Kidney epithelial cell (primary cell): ENCODE measurements around the gene CDC123. TPM values are rescaled to one million over a fixed set of nuclear protein-coding genes. Genes with fewer than 3 reads are reported as not detected.
"Not testable (repeated sequence)": the region's sequence is repeated elsewhere in the genome, so short reads cannot be mapped to it uniquely, and the experiment has no call there.

Experiments
- DNase-seq: peaks from one replicate; pipeline ENCODE4 v3.0.0-alpha.2; 2010; ENCODE audit warnings: low read depth
- H3K27me3 ChIP-seq: 2 replicates; pipeline ENCODE4 v1.6.0; 2011; ENCODE audit warnings: low read length; ENCODE audit not compliant: control insufficient read depth, insufficient read depth
- H3K36me3 ChIP-seq: 2 replicates; pipeline ENCODE4 v1.5.1; 2011; ENCODE audit warnings: low read length; ENCODE audit not compliant: control insufficient read depth, insufficient read depth
- H3K4me3 ChIP-seq: 2 replicates; pipeline ENCODE4 v1.5.1; 2011; ENCODE audit warnings: low read depth, mild to moderate bottlenecking, control low read depth, low read length
- total RNA-seq: library from RNA; depleted of rRNA; stranded (reverse); fragments of >200 nt; gene quantifications from 2 replicates; pipeline ENCODE4 v1.2.3, GENCODE V29; 2015
- TF ChIP-seq, protein P1 (sequence below): IDR thresholded peaks from 2 replicates; pipeline ENCODE4 v1.5.1; 2011; ENCODE audit warnings: mild to moderate bottlenecking, moderate library complexity, low read length, control low read depth, inconsistent platforms; ENCODE audit not compliant: insufficient read depth, poor library complexity, severe bottlenecking

CDC123 gene
- total RNA-seq, 1 donor from 2014 or later: 89.2 TPM

DNA sequence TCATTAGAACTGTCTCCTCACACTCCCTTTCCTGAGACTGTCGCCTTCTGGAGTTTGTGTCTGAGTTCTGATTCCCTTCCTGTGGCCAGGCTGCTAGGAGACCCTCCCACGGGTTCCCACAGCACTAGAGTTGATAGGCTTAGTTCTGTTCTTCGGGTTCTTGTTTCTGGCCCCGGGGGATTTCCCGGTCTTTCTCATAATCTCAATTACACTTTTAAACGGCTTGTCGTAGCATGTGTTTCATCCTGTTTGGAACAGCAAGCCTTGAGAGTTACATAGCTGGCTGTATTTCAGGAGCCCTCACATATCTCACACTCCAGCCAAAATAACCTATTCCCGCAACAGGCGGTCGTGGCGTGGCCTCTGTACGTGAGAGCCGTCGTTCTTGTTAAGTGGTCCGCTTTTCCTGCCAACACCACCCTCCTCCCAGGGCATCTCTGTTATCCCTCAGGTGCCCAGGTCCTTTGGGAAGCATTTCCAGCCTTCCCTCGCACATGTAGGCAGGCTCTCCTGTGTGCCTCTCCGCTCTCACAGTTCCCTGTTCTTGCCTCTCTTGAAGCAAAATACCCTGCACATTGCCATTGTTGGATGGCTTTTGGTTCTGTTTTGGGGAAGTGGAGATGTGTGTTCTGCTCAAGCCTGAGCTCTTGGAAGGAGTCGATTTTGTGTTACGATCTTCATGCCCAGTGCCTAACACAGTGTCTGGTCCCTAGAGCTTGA lies 46.0 kb downstream of the CDC123 start:
- no peak overlapping the region for H3K4me3 ChIP-seq
- peaks cover 2% of the 10 kb centered on the region for H3K36me3 ChIP-seq
- DNase-seq: no peak
- TF ChIP-seq, protein P1, sequence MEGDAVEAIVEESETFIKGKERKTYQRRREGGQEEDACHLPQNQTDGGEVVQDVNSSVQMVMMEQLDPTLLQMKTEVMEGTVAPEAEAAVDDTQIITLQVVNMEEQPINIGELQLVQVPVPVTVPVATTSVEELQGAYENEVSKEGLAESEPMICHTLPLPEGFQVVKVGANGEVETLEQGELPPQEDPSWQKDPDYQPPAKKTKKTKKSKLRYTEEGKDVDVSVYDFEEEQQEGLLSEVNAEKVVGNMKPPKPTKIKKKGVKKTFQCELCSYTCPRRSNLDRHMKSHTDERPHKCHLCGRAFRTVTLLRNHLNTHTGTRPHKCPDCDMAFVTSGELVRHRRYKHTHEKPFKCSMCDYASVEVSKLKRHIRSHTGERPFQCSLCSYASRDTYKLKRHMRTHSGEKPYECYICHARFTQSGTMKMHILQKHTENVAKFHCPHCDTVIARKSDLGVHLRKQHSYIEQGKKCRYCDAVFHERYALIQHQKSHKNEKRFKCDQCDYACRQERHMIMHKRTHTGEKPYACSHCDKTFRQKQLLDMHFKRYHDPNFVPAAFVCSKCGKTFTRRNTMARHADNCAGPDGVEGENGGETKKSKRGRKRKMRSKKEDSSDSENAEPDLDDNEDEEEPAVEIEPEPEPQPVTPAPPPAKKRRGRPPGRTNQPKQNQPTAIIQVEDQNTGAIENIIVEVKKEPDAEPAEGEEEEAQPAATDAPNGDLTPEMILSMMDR: no peak
- no peaks in the 10 kb centered on the region for H3K27me3 ChIP-seq

DNA sequence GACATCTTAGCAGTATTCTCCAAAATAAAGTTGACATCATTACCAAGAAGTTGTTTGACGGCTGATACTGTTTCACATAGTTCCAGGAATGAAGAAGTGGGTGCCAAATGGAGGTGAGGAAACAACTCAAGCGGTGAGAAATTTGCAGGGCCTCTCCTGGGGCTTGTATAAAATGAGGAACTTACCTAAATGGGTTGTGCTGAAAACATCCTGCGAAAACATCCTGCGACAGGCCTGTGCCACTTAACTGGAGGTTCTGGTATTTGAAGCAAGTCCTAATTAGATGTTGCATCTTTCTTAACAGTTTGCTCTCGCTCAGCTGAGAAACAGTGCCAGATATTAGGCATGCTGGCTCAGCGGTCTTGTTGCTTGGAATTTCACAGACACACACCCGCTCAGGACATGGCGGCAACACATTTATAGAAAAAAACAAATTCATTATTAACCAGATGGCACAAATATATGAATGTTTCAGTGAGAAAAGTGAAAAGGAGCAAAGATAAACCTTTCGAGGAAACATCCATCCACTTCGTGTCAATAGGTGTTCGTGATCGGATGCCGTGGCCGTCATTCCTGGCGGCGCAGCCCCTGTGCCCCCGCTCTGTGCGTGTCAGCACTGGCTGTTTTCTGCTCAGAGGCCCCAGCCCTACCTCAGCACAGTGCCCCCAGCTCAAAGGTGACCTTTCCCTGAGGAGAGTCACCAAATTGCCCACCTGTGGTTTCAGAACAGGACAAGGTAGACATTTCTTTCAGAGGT lies 48.1 kb downstream of the CDC123 start:
- no peaks in the 10 kb centered on the region for H3K27me3 ChIP-seq
- H3K4me3 ChIP-seq: no peak overlapping the region
- no peak for DNase-seq
- H3K36me3 ChIP-seq: peaks cover 2% of the 10 kb centered on the region
- TF ChIP-seq, protein P1: no peak

DNA sequence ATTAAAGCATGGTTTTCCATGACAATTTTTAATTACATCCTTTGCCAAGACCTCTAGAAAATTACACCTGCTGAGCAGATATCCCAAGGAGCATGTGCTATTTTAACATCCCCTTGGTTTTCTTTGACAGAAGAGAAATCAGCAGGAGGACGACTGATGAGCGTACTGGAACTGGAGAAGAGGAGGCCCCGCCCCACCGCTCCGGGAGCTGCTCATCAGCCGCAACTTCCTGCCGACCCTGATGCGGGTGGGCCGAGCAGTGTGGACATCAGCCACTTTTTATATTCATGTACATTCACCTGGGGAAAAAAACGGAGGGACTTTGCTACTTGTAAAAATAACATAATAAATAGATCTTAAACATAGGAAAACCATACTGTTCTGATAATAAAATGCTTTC lies 54.2 kb downstream of the CDC123 start:
- no peak overlapping the region for H3K4me3 ChIP-seq
- no peaks in the 10 kb centered on the region for H3K27me3 ChIP-seq
- TF ChIP-seq, protein P1: no peak
- DNase-seq: no peak
- H3K36me3 ChIP-seq: peaks cover 2% of the 10 kb centered on the region

DNA sequence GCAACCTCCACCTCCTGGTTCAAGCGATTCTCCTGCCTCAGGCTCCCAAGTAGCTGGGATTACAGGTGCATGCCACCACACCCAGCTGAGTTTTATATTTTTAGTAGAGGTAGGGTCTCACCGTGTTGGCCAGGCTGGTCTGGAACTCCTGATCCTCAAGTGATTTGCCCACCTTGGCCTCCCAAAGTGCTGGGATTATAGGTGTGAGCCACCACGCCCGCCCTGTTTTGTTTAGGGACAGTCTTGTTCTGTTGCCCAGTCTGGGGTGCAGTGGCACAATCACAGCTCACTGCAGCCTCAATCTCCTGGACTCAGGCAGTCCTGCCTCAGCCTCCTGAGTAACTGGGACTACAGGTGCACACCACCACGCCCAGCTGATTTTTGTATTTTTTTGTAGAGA lies 54.7 kb downstream of the CDC123 start:
- H3K27me3 ChIP-seq, H3K4me3 ChIP-seq, DNase-seq, H3K36me3 ChIP-seq: not testable (repeated sequence)

DNA sequence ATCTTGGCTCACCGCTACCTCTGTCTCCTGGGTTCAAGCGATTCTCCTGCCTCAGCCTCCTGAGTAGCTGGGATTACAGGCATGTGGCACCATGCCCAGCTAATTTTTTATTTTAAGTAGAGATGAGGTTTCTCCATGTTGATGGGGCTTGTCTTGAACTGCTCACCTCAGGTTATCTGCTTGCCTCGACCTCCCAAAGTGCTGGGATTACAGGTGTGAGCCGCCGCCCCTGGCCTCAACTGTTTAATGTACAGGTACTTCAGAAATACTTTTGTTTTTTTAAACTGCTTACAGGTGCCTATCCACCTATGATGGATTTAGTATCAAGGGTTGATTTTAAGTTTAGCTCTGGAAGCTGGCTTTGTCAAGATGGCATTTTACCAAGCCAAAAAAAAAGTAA lies 55.6 kb downstream of the CDC123 start:
- Histone ChIP-seq H3K36me3 (no peaks in the 10 kb centered on the region), H3K27me3 (no peaks in the 10 kb centered on the region), H3K4me3 (no peak overlapping the region)
- TF ChIP-seq, protein P1: no peak
- DNase-seq: no peak

DNA sequence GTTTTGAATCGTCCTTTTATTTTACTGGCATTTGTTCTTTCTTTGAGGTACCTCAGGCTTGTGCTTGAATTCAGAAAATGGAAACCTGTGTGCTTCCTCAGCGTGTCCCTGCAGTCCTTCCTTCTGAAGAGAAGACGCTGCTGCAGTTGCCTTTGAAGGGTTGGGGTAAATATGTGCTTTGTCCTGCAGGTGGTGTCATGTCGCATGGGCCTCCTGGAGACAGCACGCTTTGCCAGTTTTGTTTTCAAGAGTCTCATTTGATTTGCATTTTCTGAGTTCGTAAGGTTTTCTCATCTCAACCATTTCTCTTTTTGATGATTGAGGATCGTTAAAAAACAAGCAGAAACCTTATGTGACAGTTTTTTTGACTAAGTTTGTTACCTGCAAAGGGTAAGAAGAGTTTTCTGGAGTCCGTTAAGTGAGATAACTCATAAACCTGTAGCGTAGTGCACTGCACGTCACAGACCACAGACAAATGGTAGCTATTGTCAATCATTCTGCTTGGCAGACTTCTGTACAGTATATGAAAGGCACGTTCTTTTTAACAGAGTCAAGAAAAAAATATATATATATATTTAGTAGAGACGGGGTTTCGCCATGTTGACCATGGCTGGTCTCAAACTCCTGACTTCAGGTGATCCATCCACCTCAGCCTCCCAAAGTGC lies 57.0 kb downstream of the CDC123 start:
- no peak overlapping the region for H3K4me3 ChIP-seq
- no peaks in the 10 kb centered on the region for H3K36me3 ChIP-seq
- DNase-seq: no peak
- H3K27me3 ChIP-seq: no peaks in the 10 kb centered on the region
- TF ChIP-seq, protein P1: no peak
